Stimulated activated CD8-positive, alpha-beta memory T cell treated with anti-CD3 and anti-CD28 coated beads, Interleukin-15, amount 100 ng/mL, for 1 hour (primary cell): Measurements from ENCODE around the gene LTK.

Source experiments
- DNase-seq: peaks from one replicate; pipeline ENCODE4 v3.0.0-alpha.2; 2020; ENCODE audit warnings: low read depth

Gene LTK

DNA sequence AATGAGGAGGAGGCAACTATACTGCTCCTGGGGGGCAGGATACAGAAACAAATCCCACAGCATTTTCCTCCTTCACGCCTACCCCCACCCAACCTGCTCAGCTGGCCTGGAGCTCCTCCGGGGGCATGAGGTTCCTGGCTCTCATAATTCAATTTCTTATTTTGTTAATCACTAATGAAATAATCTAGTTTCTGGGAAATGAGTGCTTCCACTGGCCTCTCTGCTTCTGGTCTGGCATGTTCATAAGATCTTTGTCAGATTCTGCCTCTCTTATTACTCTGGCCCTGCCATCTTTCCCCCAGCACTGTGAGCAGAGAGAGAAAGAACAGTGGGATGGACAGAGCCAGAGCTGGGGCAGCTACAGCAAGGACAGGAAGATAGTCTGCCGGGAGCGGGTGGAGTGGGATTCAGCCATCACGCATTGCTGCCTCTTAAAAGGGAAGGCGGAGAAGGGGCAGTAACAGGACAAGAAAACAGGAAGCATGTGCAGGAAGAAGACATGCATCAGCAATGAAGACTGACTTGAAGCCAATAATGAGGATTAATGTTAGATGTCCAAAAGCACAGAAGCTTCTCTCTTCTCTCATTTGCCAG lies 16.8 kb upstream of the LTK start:
- DNase-seq, result no peak

DNA sequence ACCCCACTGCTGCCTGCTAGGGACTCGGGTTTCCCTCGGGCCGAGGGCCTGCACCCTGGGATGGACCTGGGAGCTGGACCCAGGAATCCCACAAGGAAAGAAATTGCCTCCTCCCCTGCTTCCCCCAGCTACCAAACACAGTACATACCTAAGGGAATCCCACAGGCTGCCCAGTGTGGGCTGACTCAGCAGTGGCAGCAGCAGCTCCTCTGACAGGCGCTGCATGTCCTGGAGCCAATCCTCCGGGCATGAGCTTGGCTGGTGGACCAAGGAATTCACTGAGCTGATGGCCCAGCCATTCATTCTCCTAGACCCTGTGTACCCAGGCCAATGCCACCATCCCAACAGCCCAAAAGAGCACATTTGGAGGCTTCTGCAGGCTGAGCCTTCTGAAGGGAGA lies 9.5 kb upstream of the LTK start:
- DNase-seq, result no peak

DNA sequence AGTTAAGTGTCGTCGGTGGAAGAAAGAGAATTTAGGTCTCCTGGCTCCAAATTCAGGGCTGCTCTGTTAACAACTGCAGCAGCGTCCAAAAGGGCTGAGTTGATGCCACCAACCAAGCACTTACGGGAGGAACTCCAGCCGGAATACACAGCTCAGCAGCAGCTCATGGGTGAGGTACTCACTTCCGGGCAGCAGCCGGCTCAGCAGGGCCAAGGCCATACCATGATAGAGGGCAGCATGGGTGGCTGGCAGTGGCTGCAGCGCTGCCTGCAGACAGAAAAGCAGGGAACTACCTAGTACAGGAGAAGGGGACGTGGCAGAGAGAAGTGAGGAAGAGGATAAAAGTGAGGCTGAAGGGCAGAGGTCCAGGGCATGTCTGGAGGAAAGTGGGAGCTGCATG lies 8.0 kb upstream of the LTK start:
- no peak for DNase-seq

DNA sequence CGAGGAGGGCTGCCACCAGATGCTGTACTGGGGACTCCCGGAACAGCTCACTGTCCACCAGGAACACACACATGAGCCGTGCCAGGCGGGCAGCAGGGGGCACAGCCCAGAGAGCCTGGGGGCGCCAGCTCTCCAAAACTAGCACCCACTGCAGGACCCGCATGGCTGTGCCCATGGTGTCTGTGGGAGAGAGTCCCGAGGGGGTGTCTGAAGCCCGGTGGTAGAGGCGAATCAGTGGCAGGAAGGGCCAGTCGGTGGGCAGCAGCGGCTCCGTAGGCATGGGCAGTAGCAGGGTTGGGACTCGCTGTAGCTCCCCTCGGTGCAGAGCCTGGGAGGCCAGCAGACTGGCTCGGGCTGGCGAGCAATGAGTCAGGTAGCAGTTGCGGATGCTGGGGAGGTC lies 7.0 kb upstream of the LTK start:
- no peak for DNase-seq

DNA sequence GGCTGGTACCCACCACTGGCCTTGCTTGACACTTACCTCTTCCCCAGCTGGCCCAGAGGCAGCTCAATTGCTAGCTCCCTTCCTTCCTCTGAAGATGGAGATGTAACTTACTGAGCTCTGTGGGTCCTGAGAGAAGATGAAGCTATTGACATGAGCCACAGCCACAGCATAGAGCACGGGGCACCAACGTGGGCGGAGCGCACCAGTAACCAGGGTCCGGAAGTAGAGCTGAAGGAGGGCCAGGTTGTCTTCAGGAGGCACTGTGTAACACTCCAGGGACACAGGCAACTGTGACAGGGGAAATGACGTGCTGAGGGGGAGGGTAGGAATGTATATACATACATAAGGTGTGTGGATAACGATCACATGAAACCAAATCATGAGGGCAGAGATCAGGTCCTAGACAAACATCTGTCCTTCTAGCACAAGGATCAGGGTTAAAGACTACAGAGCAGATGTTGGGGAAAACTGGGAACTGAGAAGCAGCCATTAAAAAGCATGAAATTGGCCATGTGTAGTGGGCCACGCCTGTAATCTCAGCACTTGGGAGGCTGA lies 4.3 kb upstream of the LTK start:
- no peak for DNase-seq

DNA sequence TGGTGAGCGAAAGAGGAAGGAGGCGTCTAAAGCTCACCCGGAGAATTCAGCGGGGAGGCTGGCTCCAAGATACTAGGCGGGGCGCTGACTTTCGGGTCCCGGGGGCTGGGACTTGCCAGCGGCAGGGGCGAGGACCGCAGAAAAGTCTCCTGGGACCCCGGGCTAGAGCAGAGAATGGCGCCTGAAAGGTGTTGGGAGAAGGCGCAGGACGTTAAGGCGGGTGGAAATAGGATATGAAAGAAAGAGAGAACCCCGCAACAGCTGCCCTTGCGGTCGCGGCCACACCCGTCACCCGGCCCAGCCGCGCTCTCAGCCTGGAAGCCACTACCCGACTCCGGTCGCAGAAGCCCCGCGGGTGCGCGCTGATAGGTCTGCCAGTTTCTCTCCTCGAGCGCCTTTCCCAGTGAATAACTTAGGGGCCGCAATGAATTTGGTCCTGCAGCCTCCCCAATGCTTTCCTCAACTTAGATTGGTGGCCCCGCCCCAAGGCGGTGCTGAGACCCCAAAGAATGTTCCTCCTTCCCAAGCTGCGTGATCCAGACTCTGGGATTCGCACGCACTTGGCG lies 604 bp downstream of the LTK start:
- no peak for DNase-seq

DNA sequence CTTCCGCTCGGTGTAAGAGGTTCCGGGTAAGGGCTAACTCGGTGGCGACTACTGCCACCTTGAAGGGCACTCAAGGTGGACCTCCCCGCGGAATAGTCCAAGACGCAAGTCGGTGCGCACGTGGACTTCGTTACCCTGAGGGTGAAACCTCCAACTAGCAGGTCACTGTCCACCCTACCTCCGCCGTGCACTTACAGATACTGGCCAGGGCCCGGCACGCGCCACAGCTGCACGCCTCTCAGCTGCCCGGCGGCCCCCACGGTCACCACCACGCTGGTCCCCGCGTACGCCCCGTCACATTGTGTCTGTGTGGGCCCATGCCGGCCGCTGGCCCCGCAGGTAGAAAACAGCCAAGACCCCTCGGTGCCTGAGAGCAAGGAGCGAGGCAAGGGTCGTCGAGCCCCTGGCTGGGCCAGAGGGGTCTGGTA lies 1.1 kb downstream of the LTK start:
- no peak for DNase-seq

DNA sequence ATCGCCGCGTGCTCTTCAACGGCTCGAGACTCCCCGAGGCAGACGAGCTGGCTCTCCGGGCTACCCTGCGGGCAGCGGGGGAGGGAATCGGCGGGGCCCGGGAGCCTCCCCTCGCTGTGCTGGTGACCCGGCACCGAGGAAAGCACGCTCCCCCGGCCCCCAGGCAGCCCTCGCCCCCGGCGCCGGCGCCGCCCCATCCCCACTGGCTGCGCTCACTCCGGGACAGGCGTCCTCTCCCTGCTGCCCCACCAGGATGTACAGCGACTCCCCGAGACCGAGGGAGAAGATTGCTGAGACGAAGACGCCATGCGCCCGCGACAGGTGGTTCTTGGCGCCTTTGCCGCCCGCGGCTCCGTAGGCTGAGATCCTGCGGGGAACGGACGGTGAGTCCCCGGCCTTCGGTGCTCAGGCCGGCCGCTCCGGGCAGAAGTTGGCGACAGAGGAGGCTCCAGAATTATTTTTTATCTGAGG lies 1.7 kb downstream of the LTK start:
- no peak for DNase-seq

DNA sequence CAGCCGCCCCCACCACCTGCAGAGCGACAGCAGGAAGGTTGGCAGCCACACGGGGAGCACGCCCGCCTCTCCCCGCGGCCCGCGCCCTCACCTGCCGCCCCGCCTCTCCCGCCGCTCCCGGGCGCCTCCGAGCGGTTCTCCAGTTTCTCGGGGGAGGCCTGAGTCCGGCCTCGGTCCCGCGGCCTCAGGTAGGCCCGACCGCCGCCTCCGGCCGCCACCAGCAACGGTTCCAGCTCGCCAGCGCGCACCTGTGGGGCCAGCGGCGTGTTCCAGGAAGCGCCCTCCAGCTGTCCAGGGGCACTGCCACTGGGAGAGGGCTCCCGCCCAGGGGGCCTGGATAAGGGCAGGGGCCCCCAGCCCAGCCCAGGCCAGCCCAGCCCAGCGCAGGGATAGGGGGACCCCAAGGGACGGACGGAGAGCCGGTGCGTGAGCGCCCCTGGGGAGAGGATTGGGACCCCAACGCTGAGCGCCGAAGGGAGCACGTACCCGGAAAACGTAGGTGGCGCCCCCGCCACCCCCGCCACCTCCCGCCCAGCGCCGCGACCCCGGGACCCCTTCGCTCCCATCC lies 2.2 kb downstream of the LTK start:
- no peak for DNase-seq

DNA sequence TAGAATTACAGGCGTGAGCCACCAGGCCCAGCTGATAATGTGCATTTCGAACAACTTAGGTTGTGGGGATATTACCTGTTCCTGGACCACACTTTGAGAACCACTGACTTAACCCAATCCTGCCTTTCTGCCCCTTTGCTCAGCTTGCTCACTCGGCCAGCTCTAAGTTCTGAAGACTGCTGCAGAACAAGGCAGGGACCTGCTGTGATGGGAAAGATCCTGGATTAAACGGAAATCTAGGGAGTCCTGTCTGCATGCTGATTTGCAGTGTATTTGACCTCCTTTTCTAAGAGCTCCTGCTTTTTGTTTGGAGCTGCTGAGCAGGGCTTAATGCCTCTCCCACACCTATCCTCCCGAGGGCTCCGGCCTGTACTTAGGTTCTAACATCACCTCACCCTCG lies 2.9 kb downstream of the LTK start:
- no peak for DNase-seq

DNA sequence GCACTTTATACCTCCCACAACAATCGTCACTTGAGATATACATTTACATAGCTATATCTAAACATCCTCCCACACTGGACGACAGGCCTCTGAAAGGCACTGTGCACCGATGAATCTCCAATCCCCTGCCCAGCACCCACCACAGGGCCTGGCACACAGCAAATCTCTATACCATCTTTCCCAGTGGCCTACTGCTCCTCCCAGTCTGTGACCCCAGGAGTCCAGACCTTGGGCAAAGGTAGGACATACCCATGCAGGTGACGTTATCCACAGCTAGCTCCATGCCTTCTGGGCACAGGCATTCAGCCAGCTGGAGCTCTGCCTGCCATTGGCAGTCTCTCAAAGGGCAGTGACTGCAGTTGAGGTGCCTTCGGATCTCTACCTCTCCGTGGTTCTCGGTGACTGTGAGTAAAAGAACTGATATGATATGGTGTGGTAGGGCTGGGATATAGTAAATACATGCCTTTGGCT lies 5.8 kb downstream of the LTK start:
- DNase-seq, result no peak

DNA sequence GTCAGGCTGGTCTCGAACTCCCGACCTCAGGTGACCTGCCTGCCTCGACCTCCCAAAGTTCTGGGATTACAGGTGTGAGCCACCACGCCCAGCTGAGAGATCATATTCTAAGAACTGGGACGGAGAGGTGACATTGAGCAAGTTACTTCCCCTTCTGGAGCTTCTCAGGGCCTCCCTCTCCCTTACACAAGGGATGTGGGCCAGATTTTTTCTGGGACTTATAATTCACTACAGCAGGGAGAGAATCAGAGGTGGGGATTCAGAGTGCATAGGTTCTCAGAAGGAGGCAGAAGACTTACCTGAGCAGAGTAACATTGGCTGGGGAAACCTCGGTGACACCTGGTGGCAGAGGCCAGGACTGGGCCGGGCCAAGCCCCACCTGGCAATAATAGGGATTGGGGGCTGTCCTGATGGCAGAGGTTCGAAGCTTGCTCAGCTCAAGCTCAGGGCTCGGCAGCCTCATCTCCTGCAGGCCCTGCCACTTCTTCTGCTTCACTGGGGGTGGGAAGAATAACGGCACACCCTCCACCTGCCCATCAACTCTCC lies 6.8 kb downstream of the LTK start:
- no peak for DNase-seq

DNA sequence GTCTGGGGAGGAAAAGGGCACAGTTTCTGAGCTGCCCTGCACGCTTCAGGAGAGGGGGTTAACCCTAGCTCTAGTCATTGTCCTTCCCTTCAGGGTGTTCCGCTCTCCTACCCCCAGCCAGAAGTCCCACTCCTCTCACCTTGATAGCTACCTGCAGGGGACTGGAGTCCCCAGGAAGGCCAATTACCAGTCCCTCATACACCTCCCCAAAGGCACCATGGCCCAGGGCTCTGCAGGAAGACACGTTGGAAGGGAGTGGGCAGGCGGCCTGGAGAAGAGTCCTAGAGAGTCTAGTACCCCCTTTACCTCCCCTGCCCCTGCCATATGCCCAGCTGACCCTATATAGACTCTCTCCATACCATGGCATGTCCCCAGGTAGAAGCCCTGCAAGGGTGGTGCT lies 7.9 kb downstream of the LTK start:
- no peak for DNase-seq

DNA sequence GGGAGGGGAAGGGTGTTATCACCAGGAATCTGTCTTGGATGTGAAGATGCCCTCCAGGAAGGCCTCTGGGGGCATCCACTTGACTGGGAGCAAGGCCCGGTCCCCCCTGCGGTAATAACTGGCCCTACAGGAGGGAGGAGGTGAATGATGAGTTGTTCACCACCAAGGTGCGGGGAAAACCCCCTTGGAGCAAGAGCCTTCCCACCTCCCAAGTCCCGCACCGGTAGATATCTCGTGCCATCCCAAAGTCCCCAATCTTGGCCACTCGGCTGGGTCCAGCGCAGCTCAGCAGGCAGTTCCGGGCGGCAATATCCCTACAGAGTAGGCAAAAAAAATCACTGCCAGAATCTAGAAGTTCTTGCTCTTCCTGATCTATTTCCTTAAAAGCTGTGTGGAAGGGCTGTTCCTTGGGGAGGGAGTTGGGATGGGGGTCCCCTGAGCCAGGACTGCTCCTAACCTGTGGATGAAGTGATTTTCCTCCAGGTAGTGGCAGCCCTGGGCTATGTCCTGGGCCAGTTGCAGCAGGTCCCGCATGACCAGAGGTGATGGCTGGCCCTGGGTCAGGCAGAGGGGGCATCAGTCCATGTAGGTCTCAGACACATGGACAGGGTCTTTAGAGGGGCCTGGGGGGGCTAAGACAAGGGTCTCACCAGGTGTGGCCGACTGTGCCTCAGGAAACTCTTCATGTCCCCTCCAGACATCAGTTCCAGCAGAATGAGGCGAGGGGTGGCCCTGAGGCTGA lies 8.7 kb downstream of the LTK start:
- DNase-seq, result no peak

DNA sequence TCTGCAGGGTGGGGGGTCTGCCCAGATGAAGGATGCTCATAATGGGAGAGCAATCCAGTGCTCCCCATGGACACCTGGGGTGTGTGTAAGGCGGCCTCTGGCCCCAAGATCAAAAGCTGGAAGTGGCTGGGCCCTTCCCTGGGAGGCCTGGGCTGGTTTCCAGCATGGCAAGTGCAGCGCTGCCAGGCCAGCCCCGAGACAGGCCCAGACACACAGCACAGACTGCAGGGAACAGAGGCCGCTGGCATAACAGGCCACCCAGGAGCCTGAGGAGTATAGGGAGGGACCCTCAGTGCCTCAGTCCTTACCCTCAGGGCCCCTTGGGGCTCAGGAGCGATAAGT lies 10.0 kb downstream of the LTK start:
- no peak for DNase-seq

DNA sequence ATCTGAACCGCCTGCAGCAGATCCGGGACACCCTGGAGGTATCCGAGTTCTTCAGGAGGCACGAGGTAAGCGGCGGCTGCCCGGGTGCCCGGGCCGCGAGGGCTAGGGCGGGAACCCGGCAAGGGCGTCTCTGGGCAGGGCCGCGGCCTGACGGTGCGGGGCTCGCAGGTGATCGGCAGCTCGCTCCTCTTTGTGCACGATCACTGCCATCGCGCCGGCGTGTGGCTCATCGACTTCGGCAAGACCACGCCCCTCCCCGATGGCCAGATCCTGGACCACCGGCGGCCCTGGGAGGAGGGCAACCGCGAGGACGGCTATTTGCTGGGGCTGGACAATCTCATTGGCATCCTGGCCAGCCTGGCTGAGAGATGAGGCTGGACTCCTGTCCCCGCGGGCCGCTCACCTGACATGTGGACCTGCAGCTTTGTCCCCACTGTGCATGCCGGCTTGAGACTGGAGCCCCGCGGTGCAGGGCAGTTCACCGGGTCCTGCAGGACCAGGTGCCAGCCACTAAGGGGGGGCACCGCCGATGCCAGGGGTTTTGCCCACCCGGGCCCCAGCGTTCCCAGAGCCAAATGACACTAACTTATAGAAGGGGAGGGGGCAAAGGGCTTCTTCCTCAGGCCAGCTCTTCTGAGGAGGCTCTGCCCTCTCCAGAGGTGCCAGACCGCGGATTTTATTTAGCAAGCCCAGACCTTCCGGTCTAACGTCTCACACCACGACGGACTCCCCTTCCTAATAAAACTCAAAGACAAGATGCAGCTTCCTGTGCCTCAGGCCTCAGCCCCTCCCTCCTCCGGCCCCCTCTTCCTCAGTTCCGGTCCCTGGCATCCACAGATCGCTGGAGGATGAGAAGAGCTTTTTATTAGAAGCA lies 10.6 kb downstream of the LTK start:
- no peak for DNase-seq

DNA sequence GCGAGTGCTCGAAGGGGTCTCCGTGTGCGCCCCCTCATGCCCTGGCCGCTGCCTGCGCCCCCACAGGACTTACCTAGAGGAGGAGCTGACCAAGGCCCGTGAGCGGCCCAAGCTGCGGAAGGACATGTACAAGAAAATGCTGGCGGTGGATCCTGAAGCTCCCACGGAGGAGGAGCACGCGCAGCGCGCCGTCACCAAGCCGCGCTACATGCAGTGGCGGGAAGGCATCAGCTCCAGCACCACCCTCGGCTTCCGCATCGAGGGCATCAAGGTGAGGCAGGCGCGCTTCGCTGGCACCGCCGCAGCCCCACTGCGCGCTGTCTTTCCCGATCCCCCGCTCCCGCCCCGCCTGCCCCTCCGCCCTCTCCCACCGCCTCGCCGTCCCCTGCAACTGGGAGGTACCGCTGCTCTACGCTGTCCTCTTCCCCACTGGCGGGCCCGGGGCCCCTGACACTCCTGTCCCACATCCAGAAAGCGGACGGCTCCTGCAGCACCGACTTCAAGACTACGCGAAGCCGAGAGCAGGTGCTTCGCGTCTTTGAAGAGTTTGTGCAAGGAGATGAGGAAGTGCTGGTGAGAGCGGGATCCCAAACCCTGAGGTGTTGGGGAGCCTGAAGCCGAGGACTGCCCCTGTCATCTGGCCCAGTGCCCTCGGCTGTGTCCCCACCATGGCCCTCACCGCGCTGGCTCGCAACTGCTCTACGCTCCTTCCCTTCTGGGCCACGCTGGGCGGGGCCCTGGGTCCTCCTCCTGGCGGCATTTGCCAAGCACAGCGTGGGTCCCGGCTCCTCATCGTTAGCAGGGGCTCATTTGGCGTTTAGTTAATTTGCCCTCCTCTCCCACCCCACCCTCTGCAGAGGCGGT lies 11.5 kb downstream of the LTK start:
- no peak for DNase-seq

DNA sequence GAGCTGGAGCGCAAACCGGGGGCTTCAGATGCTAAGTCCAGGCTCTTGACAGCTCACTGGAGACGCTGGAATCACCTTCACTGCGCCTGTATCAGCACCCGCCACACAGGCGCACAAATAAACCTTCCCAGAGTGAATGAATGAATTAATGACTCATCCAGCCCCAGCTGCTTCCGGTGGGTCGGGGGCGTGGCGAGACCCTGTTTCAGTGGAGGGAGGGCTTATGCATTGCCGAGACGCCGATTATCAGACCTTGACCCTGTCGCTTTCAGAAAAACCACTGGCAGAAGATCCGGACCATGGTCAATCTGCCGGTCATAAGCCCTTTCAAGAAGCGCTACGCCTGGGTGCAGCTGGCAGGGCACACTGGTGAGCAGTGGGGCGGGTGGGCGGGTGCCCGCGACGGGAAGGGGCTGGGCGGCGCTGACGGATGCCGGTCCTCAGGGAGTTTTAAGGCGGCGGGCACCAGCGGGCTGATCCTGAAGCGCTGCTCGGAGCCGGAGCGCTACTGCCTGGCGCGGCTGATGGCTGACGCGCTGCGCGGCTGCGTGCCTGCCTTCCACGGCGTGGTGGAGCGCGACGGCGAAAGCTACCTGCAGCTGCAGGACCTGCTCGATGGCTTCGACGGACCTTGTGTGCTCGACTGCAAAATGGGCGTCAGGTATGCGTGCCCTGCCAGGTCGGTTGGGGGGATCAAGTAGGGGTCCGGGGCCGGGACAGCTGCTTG lies 12.3 kb downstream of the LTK start:
- no peak for DNase-seq

DNA sequence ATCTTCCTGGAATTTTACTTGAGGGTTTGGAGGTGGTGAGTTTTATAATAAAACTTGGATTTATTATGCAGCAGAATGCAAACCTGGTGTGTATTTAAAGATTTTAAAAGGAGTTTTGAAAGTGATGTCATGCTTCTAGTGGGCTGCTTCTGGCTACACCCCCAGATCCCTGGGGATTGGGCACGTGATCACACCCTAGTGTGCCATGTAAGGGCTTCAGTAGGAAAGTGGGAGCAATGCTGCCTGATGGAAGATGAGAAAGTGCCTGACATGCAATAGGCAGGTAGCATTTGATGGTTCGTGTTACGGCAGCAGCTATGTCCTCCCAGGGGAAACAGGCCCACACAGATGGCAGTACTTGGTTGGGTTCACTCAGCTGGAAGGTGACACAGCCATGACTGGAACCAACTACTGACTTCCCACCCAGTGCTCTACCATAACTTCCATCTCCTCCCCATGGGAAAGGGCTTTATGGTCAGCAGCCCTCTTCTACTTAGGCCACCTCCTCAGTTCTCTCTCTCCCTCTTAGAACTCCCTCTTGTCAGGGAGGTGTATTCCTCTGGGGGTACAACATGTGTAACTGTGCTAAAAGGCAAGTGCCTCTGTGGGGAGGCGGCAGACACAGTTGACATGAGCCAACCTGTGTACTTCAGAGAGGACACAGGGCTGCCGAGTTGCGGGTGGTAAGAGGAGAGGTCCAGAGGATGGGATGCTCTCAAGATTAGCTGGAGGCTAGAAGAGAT lies 14.3 kb downstream of the LTK start:
- DNase-seq, result no peak
